Fibroblast of pulmonary artery (primary cell): ENCODE data around the gene STAT3.

ENCODE experiments used
- DNase-seq: peaks from one replicate; pipeline ENCODE4 v3.0.0-alpha.2; 2010; ENCODE audit warnings: low read depth
- H3K4me3 ChIP-seq: replicated peaks from 2 replicates; pipeline ENCODE4 v1.5.1; 2011; ENCODE audit warnings: low read depth, mild to moderate bottlenecking, control low read depth, low read length, moderate library complexity
- CTCF ChIP-seq: IDR thresholded peaks from 2 replicates; pipeline ENCODE4 v1.5.1; 2011; ENCODE audit warnings: mild to moderate bottlenecking, control low read depth, low read length, inconsistent platforms; ENCODE audit errors: missing control alignments

The STAT3 gene

GRCh38 chr17:42414704-42415409 lies 26.6 kb upstream of the STAT3 start:
- no peak for DNase-seq
- no peak for TF ChIP-seq CTCF
- no peak overlapping the region for H3K4me3 ChIP-seq

- H3K4me3 ChIP-seq: no peak overlapping the region
- no peak for DNase-seq
- no peak for TF ChIP-seq CTCF
Observed at GRCh38 chr17:42413464-42414040, 25.3 kb upstream of the STAT3 start.

GRCh38 chr17:42411905-42412679 lies 23.9 kb upstream of the STAT3 start:
- H3K4me3 ChIP-seq: no peak overlapping the region
- no peak for TF ChIP-seq CTCF
- DNase-seq: no peak

- no peak for DNase-seq
- H3K4me3 ChIP-seq: no peak overlapping the region
- TF ChIP-seq CTCF: no peak
Observed at GRCh38 chr17:42411361-42411760, 23.1 kb upstream of the STAT3 start.

GRCh38 chr17:42410319-42410685 lies 22.1 kb upstream of the STAT3 start:
- no peak for DNase-seq
- H3K4me3 ChIP-seq: no peak overlapping the region
- no peak for TF ChIP-seq CTCF

GRCh38 chr17:42409523-42410318 lies 21.5 kb upstream of the STAT3 start:
- no peak overlapping the region for H3K4me3 ChIP-seq
- peak; percentile 95 for DNase-seq
- no peak for TF ChIP-seq CTCF
